ENCODE data around the gene SCN11A. TPM values are rescaled to one million over a fixed set of nuclear protein-coding genes. Genes with fewer than 3 reads are reported as not detected.

SCN11A gene
- total RNA-seq, 1 experiment from 2014 or later, result not detected

- no peak overlapping the region for H3K27ac ChIP-seq
Measured at GRCh38 chr3:39011191-39011736, 40.5 kb downstream of the SCN11A start.

GRCh38 chr3:39005295-39005694 is 46.4 kb downstream of the SCN11A start:
- H3K4me3 ChIP-seq, result no peak overlapping the region
- DNase-seq (ENCODE audit: low read depth in 1 of 2, low spot score in 2 of 2), result no peak
- H3K36me3 ChIP-seq, result no peaks in the 10 kb centered on the region
- H3K4me1 ChIP-seq (replicated peaks), result no peaks in the 10 kb centered on the region
- no peaks in the 10 kb centered on the region for H3K9me3 ChIP-seq (replicated peaks)
- 0 out of 2 replicates have a peak, but pooled peaks cover 5% of the 10 kb centered on the region for H3K27me3 ChIP-seq (replicated peaks)
- H3K27ac ChIP-seq, result no peak overlapping the region

More at GRCh38 chr3:39011191-39011736, 40.5 kb downstream of the SCN11A start:
- no peaks in the 10 kb centered on the region for H3K9me3 ChIP-seq (replicated peaks)
- H3K27me3 ChIP-seq (replicated peaks), result no peaks in the 10 kb centered on the region
- no peaks in the 10 kb centered on the region for H3K4me1 ChIP-seq (replicated peaks)
- H3K4me3 ChIP-seq, result no peak overlapping the region
- no peak for DNase-seq (ENCODE audit: low read depth in 1 of 2, low spot score in 2 of 2)
- no peaks in the 10 kb centered on the region for H3K36me3 ChIP-seq

Other genes with a start within 250 kb of the SCN11A start
- not detected in 2 replicates for gene SCN10A, start 235.7 kb downstream of the SCN11A start, total RNA-seq (2014; rRNA removed; shearing (Covaris generic))
- gene WDR48, start 72 bp upstream of the SCN11A start, total RNA-seq (2014; rRNA removed; shearing (Covaris generic)), result 14.7 and 17.4 TPM in 2 replicates
- gene GORASP1, start 55.7 kb upstream of the SCN11A start, total RNA-seq (2014; rRNA removed; shearing (Covaris generic)), result 22.7 and 39.7 TPM in 2 replicates
- gene TTC21A, start 55.7 kb upstream of the SCN11A start, total RNA-seq (2014; rRNA removed; shearing (Covaris generic)), result 0.24 TPM in 1 of 2 replicates, not detected in the other
- 11.9 and 14.1 TPM in 2 replicates for gene CSRNP1, start 101.6 kb upstream of the SCN11A start, total RNA-seq (2014; rRNA removed; shearing (Covaris generic))
- gene XIRP1, start 140.7 kb upstream of the SCN11A start, total RNA-seq (2014; rRNA removed; shearing (Covaris generic)), result 0.69 and 1.9 TPM in 2 replicates
- not detected in 2 replicates for gene CX3CR1, start 228.1 kb upstream of the SCN11A start, total RNA-seq (2014; rRNA removed; shearing (Covaris generic))